ENCODE results near the gene APOBEC3C.
"Not testable (repeated sequence)": the region's sequence is repeated elsewhere in the genome, so short reads cannot be mapped to it uniquely, and the experiment has no call there.

Gene APOBEC3C

GRCh38 chr22:39066442-39067276 is 52.6 kb downstream of the APOBEC3C start:
- DNase-seq = not testable (repeated sequence)

GRCh38 chr22:39068033-39068785 is 54.2 kb downstream of the APOBEC3C start:
- DNase-seq = no peak
